ENCODE results near the gene DDB1.

DDB1 gene

GRCh38 chr11:61354208-61354607 lies 21.3 kb upstream of the DDB1 start:
- no peak for DNase-seq

DNA sequence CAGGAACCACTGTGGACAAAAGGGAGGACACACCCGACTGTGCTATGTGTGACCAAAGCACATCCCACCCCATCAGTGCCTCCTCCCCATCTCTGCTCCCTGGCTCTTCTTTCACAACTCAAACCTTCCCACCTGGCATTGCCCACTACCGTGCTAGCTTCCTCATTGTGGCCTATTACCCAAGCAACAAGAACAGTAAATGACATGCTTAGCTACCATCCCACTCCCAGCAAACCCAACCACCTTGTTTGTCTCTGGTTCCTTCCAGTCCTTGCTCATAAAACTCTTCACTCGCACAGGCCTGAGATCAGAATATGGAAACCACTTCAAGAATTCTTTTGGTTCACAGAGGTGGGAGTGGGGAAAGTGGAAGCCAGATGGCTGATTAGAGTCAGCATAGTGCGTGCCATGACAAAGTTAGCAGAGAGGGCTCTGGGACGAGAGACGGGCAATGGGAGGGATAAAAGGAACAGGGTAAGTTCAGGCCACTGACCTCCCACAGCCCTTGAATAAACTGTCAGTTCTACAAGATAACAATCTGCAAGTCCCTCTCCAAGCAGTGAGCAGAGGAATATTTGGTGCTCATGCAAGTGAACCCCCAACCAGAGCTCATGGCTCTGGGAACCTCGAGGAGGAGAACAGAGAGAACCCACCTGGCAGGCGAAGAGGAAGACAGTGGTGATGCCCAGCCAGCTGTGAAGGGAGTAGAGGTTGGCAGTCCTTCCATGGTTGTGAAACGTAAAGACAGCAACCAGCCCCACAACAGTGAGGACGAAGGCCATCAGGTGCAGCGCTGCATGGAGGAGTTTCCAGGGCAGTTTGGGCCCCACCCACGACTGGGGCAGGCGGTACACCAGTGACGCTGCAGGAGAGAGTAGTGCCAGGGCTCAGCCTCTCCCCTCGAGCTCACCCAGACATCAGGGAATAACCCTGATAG lies 20.5 kb upstream of the DDB1 start:
- DNase-seq: no peak

GRCh38 chr11:61352038-61352437 lies 19.1 kb upstream of the DDB1 start:
- DNase-seq: no peak

- DNase-seq: no peak
Measured at GRCh38 chr11:61350803-61351202, 17.9 kb upstream of the DDB1 start.

DNA sequence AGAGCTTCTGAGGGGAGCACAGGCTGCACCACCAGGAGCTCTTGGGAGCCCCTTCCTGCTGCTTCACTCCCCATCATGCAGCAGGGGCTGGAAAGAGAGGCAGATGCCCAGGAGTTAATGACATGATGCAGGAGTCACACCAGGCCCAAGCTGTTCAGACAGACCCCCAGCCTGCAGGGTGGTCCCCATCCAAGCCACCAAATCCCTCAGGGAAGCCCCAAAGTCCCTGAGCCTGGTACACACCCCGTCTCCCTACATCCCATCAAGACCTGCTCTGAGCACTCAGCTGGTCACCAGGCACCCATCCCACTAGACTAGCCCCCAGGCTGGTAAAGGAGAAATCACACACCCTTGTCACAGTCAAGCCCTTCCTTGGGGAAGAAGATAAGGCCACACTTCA lies 17.4 kb upstream of the DDB1 start:
- DNase-seq: no peak

GRCh38 chr11:61349916-61350315 lies 17.0 kb upstream of the DDB1 start:
- DNase-seq: no peak

GRCh38 chr11:61349189-61349751 lies 16.4 kb upstream of the DDB1 start:
- DNase-seq: no peak

DNA sequence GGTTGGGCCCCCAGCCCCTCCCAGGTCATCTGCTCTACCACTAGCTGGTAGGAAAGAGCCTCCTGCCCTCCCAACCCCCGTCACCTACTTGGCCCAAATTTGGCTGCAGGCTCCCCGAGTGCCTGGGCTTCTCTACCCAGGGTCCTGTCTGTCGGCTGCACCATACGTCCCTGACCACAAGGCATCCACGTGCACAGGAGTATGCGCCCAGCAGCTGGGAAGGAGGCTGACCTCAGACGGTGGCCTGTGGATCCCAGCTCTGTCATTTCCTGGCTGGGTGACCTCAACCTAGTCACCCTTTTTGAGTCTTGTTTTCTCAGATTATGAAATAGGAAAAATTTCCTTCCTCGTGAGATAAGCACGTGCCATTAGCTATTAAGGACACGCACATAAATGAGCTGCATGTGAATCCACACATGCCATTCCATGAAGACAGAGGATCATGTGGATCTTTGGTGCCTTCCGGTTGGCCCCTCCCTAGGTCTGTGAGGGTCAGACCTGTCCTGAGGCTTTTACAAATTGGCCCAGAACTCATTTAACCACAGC lies 15.1 kb upstream of the DDB1 start:
- no peak for DNase-seq

- no peak for DNase-seq
Measured at GRCh38 chr11:61345954-61346843, 13.3 kb upstream of the DDB1 start.

GRCh38 chr11:61345170-61345610 lies 12.3 kb upstream of the DDB1 start:
- DNase-seq: no peak

DNA sequence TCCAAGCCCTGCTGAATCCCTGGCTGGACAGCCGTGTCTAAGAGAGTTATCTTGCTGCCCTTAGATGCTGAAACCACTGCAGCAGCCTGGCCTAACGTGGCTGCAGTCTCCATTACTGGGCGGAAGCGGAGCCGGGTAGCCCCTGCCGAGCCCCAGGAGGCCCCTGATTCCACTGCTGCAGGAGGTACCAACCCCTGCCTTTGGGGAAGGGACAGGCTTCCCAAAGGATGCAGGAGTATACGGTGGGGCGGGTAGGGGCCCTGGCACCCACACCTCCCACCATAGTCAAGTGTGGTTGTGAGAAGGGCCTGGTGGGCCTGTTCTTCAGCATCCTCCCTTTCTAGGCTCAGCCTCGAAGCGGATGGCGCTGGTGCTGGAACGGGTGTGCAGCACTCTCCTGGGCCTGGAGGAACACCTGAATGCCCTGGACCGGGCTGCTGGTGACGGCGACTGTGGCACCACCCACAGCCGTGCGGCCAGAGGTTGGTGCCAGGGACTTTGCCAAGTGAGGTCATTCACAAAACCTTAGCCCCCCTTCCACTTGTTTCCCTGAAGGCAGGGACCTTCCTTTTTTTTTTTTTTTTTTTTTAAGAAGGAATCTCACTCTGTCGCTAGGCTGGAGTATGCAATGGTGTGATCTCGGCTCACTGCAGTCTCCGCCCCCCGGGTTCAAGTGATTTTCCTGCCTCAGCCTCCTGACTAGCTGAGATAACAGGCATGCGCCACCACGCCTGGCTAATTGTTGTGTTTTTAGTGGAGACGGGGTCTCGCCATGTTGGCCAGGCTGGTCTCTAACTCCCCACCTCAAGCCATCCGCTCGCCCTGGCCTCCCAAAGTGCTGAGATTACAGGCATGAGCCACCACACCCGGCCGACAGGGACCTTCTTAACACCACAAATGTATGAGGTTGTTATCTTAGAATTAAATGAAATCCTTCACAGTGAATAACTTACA lies 11.2 kb upstream of the DDB1 start:
- DNase-seq: no peak

GRCh38 chr11:61342207-61342803 lies 9.4 kb upstream of the DDB1 start:
- no peak for DNase-seq

- no peak for DNase-seq
Measured at GRCh38 chr11:61341706-61342105, 8.8 kb upstream of the DDB1 start.

DNA sequence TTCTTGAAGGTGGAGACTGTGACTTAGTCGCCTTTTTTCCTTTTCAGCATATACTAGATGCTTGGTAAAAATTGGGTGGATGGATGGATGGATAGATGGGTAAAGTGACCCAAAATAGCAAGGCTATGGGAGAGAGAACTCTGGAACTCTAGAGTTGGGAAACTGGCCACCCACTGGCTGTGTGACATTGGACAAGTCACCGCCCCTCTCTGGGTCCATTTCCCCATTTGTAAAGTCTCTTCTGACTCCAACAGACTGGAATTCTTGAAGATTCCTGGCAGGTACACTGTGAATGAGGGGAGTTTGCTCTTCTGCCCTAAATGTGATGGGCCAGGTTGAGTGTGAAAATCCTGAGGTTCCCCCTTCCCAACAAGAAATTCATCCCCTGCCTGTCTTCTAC lies 8.1 kb upstream of the DDB1 start:
- no peak for DNase-seq

- no peak for DNase-seq
Measured at GRCh38 chr11:61339490-61339878, 6.6 kb upstream of the DDB1 start.

- no peak for DNase-seq
Measured at GRCh38 chr11:61338783-61339489, 6.0 kb upstream of the DDB1 start.

DNA sequence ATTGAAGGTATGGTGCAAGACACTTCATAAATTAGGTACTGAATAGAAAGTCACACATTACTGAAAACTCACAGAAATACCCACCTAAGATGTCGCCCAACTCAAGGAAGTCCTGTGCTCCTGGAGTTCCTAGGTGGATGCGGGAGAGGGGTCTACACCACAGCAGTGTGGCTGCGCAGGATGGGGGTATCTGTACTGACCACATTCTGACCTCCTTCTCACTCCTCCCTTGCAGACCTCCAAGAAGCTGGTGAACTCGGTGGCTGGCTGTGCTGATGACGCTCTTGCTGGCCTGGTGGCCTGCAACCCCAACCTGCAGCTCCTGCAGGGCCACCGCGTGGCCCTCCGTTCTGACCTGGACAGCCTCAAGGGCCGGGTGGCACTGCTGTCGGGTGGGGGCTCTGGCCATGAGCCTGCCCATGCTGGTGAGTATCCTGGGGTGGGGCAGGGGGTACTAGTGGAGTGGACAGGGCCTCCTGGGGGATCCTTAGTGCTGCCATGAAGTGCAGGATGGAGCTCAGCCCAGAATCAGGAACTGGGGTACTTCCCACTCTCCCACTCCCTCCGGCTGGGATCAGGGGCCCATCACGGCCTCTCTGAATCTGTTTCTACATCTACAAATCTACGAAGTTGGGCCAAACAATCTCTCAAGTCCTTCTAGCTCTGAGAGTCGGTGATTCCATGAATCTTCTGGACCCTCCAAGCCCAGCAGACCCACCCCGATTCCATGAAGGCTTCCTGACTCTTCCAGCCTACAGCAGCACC lies 5.0 kb upstream of the DDB1 start:
- no peak for DNase-seq

- DNase-seq: peak; percentile 70 to 93
Measured at GRCh38 chr11:61336171-61336935, 3.4 kb upstream of the DDB1 start.

DNA sequence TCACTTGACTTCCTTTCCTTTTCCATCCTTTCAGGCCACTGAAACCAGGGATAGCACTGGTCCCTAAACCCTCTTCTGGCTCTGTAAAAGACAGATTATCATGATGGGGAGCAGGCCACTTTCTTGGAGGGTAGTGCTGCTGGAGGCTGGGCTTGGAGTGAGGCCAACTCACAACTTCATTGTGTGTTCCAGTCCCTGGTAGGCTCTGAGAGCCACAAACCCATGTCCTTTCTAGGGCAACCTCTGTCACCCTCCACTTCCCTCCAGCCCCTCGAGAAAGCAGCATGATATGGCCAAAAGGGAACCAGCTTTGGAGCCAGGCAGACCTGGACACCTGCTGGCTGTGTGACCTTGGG lies 2.4 kb upstream of the DDB1 start:
- DNase-seq: no peak

All from NCI-H526 (cell line).